Peyer's patch (tissue), 4 donors: Measurements from ENCODE around the gene MYBPH. TPM values are rescaled to one million over a fixed set of nuclear protein-coding genes. Genes with fewer than 3 reads are reported as not detected.

Experiments
- DNase-seq, 3 donors: peaks; one replicate each; pipeline ENCODE4 v3.0.0-alpha.2; 2017 to 2019
- H3K27ac ChIP-seq, 4 donors: fragments of 200-600 bp; sonication (generic); one replicate each; pipeline ENCODE4 v1.5.1; 2016 to 2019
- H3K27me3 ChIP-seq, 2 donors: fragments of 200-600 bp; sonication (generic); one replicate each; pipeline ENCODE4 v1.5.1; 2019
- H3K36me3 ChIP-seq, 3 donors: fragments of 200-600 bp; sonication (generic); one replicate each; pipeline ENCODE4 v1.5.1; 2016 to 2019
- H3K4me1 ChIP-seq, 4 donors: fragments of 200-600 bp; sonication (generic); one replicate each; pipeline ENCODE4 v1.5.1; 2016 to 2019
- H3K4me3 ChIP-seq, 4 donors: fragments of 200-600 bp; sonication (generic); 1 replicate in 3 of 4; 2 replicates in 1 of 4; pipeline ENCODE4 v1.5.1; 2016 to 2019; ENCODE audit warnings: mild to moderate bottlenecking in 1 of 4
- H3K9me3 ChIP-seq, 4 donors: fragments of 200-600 bp; sonication (generic); one replicate each; pipeline ENCODE4 v1.5.1; 2016 to 2019; ENCODE audit warnings: mild to moderate bottlenecking in 1 of 4
- CTCF ChIP-seq, 6 experiments: fragments of 450-650 bp in 4 of 6; fragments of 200-600 bp in 2 of 6; sonication (generic) in 1 of 6; IDR thresholded peaks; one replicate each; pipeline ENCODE4 v1.5.1; 2017 to 2019; ENCODE audit warnings: antibody characterized with exemption in 6 of 6, mild to moderate bottlenecking in 3 of 6, moderate library complexity in 1 of 6
- POLR2A ChIP-seq, 2 donors: fragments of 450-650 bp; IDR thresholded peaks; one replicate each; pipeline ENCODE4 v1.5.1; 2017; ENCODE audit warnings: antibody characterized with exemption in 2 of 2, mild to moderate bottlenecking in 2 of 2, moderate library complexity in 2 of 2
- total RNA-seq, 4 donors: library from RNA; depleted of rRNA; stranded (reverse); fragments of >200 nt; gene quantifications; one replicate each; pipeline ENCODE4 v1.1.0, GENCODE V29; 2016

The MYBPH gene
- total RNA-seq, 4 donors from 2014 or later: not detected

DNA sequence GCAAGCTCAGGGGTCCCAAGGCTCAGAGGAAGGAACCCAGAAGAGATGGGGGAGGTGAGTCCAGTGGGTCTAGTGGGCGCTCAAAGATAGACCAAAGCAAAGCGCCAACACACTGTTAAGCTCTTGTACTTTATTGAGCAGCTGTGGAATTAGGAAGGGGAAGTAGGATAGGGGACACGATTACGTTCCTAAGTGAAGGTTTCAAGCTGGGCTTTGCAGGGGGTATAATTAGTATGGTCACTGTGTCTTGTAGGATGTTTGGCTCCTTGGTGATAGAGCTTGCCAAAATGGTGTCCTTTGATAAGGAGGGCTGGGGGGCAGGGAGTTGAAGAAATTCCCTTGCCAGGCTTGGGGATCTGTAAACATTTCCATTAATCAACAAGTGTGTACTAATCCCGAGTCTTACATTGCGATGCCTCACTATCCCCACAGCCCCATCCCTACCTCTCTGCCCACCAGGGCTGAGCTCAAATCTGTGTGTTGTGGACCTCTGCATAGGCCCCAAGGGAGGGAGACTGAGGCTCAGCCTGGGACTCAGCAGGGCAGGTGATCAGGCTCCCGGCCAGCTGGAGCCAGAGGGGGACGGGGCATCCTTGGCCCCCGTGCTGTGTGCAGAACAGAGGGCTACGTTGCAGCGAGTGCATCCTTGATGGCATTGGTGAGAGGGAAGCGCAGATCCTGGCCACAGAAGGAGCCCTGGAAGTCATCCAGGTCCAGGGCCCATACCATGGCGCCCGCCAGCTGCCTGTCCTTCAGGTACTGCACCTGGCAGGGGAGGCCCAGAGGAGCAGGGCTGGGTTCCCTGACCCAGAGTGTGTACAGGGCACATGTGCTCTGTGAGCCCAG lies 3.4 kb upstream of the MYBPH start:
- Histone ChIP-seq H3K27me3 (no peaks in the 10 kb centered on the region), H3K27ac (no peak overlapping the region), H3K4me1 (peaks cover 0 to 2% (median 0%) of the 10 kb centered on the region in 4 donors), H3K4me3 (no peak overlapping the region), H3K36me3 (no peaks in the 10 kb centered on the region), H3K9me3 (no peaks in the 10 kb centered on the region)
- TF ChIP-seq POLR2A (IDR thresholded peaks at IDR 0.05): no peak
- no peak for TF ChIP-seq CTCF (IDR thresholded peaks at IDR 0.05)
- no peak for DNase-seq

DNA sequence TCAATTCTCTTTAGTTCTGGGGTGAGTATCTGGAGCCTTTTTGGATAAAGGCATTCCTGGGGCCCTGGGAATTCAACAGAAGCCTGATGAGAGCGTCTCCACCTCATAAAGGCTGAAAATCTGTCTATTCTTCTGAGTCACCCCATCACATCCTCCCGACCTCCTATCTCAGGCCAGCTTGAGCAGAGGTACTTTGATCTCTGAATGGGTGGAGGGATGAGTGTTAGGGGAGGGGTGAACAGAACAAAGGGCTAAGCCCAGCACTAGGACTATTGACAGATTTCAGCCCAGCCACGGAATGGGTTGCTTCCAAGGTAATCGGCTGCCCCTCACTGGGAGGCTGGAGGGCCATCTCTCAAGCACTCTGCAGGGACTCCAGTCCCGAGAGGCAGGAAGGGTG lies 2.5 kb upstream of the MYBPH start:
- Histone ChIP-seq H3K27ac (no peak overlapping the region), H3K4me1 (peaks cover 0 to 2% (median 0%) of the 10 kb centered on the region in 4 donors), H3K27me3 (no peaks in the 10 kb centered on the region), H3K9me3 (no peaks in the 10 kb centered on the region), H3K36me3 (no peaks in the 10 kb centered on the region), H3K4me3 (no peak overlapping the region)
- DNase-seq: no peak
- TF ChIP-seq CTCF (IDR thresholded peaks at IDR 0.05) (no peak), POLR2A (IDR thresholded peaks at IDR 0.05) (no peak)

- TF ChIP-seq POLR2A (IDR thresholded peaks at IDR 0.05) (no peak), CTCF (IDR thresholded peaks at IDR 0.05) (no peak)
- Histone ChIP-seq H3K36me3 (no peaks in the 10 kb centered on the region), H3K27me3 (no peaks in the 10 kb centered on the region), H3K4me1 (peaks cover 0 to 2% (median 0%) of the 10 kb centered on the region in 4 donors), H3K27ac (no peak overlapping the region), H3K4me3 (no peak overlapping the region), H3K9me3 (no peaks in the 10 kb centered on the region)
- DNase-seq: peak in 1 of 3 donors; percentile 21
These were observed 1.9 kb upstream of the MYBPH start for GRCh38 chr1:203177470-203178039.

DNA sequence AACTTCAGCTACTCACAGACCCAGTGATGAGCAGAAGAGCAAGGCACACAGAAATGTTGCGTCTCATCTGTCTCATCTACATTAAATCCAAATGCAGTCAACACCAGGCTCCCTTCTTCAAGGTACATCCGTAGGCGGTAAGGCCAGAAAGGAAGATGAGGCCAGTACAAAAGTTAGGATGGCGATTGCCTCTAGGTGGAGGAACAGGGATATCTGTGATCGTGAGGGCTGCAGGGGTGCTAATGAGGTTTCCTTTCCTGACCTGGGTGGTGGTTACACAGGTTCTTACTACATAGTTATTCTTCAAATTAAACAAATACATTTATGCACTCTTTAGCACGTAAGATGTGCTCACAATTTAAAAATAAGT lies 1.4 kb upstream of the MYBPH start:
- TF ChIP-seq POLR2A (IDR thresholded peaks at IDR 0.05) (no peak), CTCF (IDR thresholded peaks at IDR 0.05) (no peak)
- no peak overlapping the region for H3K4me3 ChIP-seq
- no peaks in the 10 kb centered on the region for H3K27me3 ChIP-seq
- no peaks in the 10 kb centered on the region for H3K9me3 ChIP-seq
- no peaks in the 10 kb centered on the region for H3K36me3 ChIP-seq
- no peak overlapping the region for H3K27ac ChIP-seq
- H3K4me1 ChIP-seq: peaks cover 0 to 2% (median 0%) of the 10 kb centered on the region in 4 donors
- peak in 1 of 3 donors; percentile 9 for DNase-seq

- no peaks in the 10 kb centered on the region for H3K27me3 ChIP-seq
- H3K9me3 ChIP-seq: no peaks in the 10 kb centered on the region
- peak in 1 of 3 donors; percentile 22 for DNase-seq
- no peak overlapping the region for H3K27ac ChIP-seq
- TF ChIP-seq CTCF (IDR thresholded peaks at IDR 0.05) (no peak), POLR2A (IDR thresholded peaks at IDR 0.05) (no peak)
- no peak overlapping the region for H3K4me3 ChIP-seq
- peaks cover 0 to 2% (median 0%) of the 10 kb centered on the region in 4 donors for H3K4me1 ChIP-seq
- no peaks in the 10 kb centered on the region for H3K36me3 ChIP-seq
These were observed 828 bp upstream of the MYBPH start for GRCh38 chr1:203176273-203177035.
